ENCODE data around the gene GPC6.

GPC6 gene

DNA sequence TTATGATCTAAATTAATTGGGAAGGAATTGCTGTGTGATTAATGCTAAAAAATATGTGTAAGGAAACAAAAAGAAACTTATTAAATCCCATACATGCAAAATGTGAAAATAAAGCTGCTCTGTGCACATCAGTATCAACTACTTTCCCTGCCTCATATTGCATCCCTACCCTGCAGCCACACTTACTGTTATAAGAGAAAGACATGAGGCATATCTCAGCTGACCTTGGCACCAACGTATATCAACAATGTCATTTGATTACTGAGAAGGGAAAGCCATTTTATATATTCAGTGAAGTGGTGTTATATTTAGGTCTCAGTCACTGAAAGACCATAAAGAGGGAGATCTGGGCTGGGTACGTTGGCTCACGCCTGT is 585.1 kb downstream of the GPC6 start:
- Histone ChIP-seq H3K27ac (ENCODE audit: low read depth in 2 of 2, low read length in 2 of 2) (no peak overlapping the region), H3K4me3 (ENCODE audit: low read length in 2 of 2) (no peak overlapping the region), H3K9me3 (ENCODE audit: control insufficient read depth in 2 of 2, low read length in 2 of 2) (no peaks in the 10 kb centered on the region), H3K36me3 (ENCODE audit: control insufficient read depth in 2 of 2, insufficient read depth in 2 of 2, low read length in 2 of 2) (no peaks in the 10 kb centered on the region), H3K27me3 (ENCODE audit: control insufficient read depth in 2 of 2, insufficient read depth in 2 of 2, low read length in 2 of 2) (no peaks in the 10 kb centered on the region), H3K4me1 (ENCODE audit: control insufficient read depth in 2 of 2, insufficient read depth in 2 of 2, low read length in 2 of 2) (no peaks in the 10 kb centered on the region), H3K9ac (ENCODE audit: low read depth in 1 of 2, low read length in 2 of 2) (no peak overlapping the region)

DNA sequence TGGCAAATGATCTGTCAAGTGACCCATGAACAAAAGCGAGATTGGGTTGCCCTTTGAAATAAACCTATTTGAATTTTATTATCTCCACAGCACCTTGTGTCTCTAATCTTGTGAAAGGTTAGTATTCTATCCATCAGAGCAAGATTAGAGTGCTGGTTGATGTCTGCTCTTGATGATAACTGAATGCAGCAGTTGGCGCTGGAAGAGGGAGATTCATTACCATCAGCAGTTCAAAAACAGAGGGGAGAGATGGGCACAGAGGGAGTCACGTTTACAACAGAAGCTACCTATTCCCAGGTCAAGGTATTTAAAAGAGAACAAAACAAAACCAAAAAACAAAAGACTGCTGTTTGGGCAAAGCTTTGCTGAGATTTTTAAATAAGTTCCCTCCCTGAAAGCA is 588.1 kb downstream of the GPC6 start:
- Histone ChIP-seq H3K4me1 (ENCODE audit: control insufficient read depth in 2 of 2, insufficient read depth in 2 of 2, low read length in 2 of 2) (no peaks in the 10 kb centered on the region), H3K9me3 (ENCODE audit: control insufficient read depth in 2 of 2, low read length in 2 of 2) (no peaks in the 10 kb centered on the region), H3K4me3 (ENCODE audit: low read length in 2 of 2) (no peak overlapping the region), H3K27ac (ENCODE audit: low read depth in 2 of 2, low read length in 2 of 2) (no peak overlapping the region), H3K36me3 (ENCODE audit: control insufficient read depth in 2 of 2, insufficient read depth in 2 of 2, low read length in 2 of 2) (no peaks in the 10 kb centered on the region), H3K9ac (ENCODE audit: low read depth in 1 of 2, low read length in 2 of 2) (no peak overlapping the region), H3K27me3 (ENCODE audit: control insufficient read depth in 2 of 2, insufficient read depth in 2 of 2, low read length in 2 of 2) (no peaks in the 10 kb centered on the region)

DNA sequence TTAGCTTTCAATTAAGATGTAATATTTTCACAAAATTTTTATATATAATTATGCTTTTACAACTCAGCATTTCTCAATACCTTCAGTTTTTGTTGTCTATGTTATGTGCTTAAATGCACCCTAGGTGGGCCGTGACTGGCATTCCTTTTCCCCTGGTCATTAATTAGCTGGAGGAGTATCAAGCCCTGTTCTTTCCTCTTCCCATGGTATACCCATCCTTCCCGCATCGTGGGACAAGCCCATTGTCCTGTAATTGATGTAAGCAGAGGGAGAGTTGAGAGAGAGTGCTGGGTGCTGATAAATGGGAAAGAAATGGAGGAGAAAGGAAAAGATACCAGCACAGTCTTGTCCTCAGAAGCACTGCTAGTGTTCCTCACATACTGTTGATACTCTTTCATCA is 591.7 kb downstream of the GPC6 start:
- Histone ChIP-seq H3K27ac (ENCODE audit: low read depth in 2 of 2, low read length in 2 of 2) (no peak overlapping the region), H3K4me1 (ENCODE audit: control insufficient read depth in 2 of 2, insufficient read depth in 2 of 2, low read length in 2 of 2) (no peaks in the 10 kb centered on the region), H3K9me3 (ENCODE audit: control insufficient read depth in 2 of 2, low read length in 2 of 2) (no peaks in the 10 kb centered on the region), H3K4me3 (ENCODE audit: low read length in 2 of 2) (no peak overlapping the region), H3K36me3 (ENCODE audit: control insufficient read depth in 2 of 2, insufficient read depth in 2 of 2, low read length in 2 of 2) (no peaks in the 10 kb centered on the region), H3K9ac (ENCODE audit: low read depth in 1 of 2, low read length in 2 of 2) (no peak overlapping the region), H3K27me3 (ENCODE audit: control insufficient read depth in 2 of 2, insufficient read depth in 2 of 2, low read length in 2 of 2) (no peaks in the 10 kb centered on the region)

DNA sequence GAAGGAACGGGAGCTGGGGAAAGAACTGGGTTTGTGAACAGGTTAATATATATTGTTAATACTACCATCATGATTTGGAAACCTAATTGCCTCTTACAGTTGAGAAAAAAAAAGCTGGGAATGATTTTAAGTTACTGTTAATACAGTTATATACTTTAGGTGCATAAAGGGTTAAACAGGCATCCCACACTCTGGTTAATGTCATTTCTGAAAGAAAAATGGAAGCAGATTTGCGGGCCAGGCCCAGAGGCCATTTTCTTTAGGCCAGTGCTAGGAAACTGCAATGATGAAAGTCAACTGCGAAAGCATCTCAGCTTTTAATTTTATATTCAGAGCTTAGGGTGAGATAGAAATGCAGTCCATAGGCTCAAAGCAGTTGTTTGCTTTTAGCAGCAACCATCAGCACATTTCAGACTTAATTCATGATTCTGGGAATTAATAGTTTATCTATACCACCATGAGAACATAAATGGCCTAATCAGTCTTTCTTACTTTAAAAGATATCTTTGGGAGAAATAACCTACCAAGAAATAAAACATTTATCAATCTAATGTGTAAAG is 592.8 kb downstream of the GPC6 start:
- Histone ChIP-seq H3K4me1 (ENCODE audit: control insufficient read depth in 2 of 2, insufficient read depth in 2 of 2, low read length in 2 of 2) (no peaks in the 10 kb centered on the region), H3K9ac (ENCODE audit: low read depth in 1 of 2, low read length in 2 of 2) (no peak overlapping the region), H3K27me3 (ENCODE audit: control insufficient read depth in 2 of 2, insufficient read depth in 2 of 2, low read length in 2 of 2) (no peaks in the 10 kb centered on the region)

DNA sequence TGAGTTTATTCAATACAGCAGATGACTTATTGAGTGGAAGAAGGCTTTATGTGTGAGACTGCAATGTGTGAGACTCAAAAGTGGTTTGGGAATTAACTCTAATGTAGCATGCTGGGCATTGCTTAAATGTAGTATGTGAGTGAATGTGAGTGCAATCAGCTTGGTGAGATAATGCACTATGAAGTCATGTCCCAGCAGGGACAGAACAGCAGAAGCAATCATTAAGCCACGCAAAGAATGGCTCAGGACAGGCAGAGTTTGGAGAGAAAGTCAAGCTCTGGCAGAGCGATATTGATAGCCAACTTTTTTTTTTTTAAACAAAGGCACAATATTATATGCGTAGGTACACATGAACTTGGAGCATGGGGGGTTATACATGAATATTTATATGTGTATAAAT is 597.7 kb downstream of the GPC6 start:
- Histone ChIP-seq H3K36me3 (ENCODE audit: control insufficient read depth in 2 of 2, insufficient read depth in 2 of 2, low read length in 2 of 2) (no peaks in the 10 kb centered on the region), H3K9ac (ENCODE audit: low read depth in 1 of 2, low read length in 2 of 2) (no peak overlapping the region), H3K4me3 (ENCODE audit: low read length in 2 of 2) (no peak overlapping the region), H3K27ac (ENCODE audit: low read depth in 2 of 2, low read length in 2 of 2) (no peak overlapping the region), H3K9me3 (ENCODE audit: control insufficient read depth in 2 of 2, low read length in 2 of 2) (no peaks in the 10 kb centered on the region), H3K4me1 (ENCODE audit: control insufficient read depth in 2 of 2, insufficient read depth in 2 of 2, low read length in 2 of 2) (no peaks in the 10 kb centered on the region), H3K27me3 (ENCODE audit: control insufficient read depth in 2 of 2, insufficient read depth in 2 of 2, low read length in 2 of 2) (no peaks in the 10 kb centered on the region)

More for the DNA sequence above, 592.8 kb downstream of the GPC6 start:
- no peaks in the 10 kb centered on the region for H3K9me3 ChIP-seq (ENCODE audit: control insufficient read depth in 2 of 2, low read length in 2 of 2)
- H3K36me3 ChIP-seq (ENCODE audit: control insufficient read depth in 2 of 2, insufficient read depth in 2 of 2, low read length in 2 of 2), result no peaks in the 10 kb centered on the region
- no peak overlapping the region for H3K27ac ChIP-seq (ENCODE audit: low read depth in 2 of 2, low read length in 2 of 2)
- no peak overlapping the region for H3K4me3 ChIP-seq (ENCODE audit: low read length in 2 of 2)

DNA sequence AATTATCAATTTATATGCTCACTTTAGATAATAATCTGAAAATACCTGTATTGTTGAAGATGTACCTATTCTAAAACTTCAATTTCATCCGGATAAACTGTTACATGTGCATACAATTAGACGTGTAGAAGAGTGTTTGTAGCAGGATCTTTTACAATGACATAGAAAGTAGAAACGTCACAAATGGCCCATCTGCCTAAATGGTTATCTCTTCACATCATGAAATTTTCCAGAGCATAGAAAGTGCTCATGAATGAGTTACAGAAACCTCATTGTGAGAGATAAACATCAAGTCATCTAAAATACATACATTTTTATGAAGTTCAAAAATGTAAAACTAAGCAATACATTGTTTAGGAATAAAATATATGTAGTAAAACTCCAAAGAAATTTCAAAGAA is 607.4 kb downstream of the GPC6 start:
- H3K4me1 ChIP-seq (ENCODE audit: control insufficient read depth in 2 of 2, insufficient read depth in 2 of 2, low read length in 2 of 2), result no peaks in the 10 kb centered on the region
- H3K4me3 ChIP-seq (ENCODE audit: low read length in 2 of 2), result no peak overlapping the region
- no peaks in the 10 kb centered on the region for H3K9me3 ChIP-seq (ENCODE audit: control insufficient read depth in 2 of 2, low read length in 2 of 2)
- no peak overlapping the region for H3K27ac ChIP-seq (ENCODE audit: low read depth in 2 of 2, low read length in 2 of 2)
- no peaks in the 10 kb centered on the region for H3K36me3 ChIP-seq (ENCODE audit: control insufficient read depth in 2 of 2, insufficient read depth in 2 of 2, low read length in 2 of 2)
- H3K9ac ChIP-seq (ENCODE audit: low read depth in 1 of 2, low read length in 2 of 2), result no peak overlapping the region
- H3K27me3 ChIP-seq (ENCODE audit: control insufficient read depth in 2 of 2, insufficient read depth in 2 of 2, low read length in 2 of 2), result no peaks in the 10 kb centered on the region

DNA sequence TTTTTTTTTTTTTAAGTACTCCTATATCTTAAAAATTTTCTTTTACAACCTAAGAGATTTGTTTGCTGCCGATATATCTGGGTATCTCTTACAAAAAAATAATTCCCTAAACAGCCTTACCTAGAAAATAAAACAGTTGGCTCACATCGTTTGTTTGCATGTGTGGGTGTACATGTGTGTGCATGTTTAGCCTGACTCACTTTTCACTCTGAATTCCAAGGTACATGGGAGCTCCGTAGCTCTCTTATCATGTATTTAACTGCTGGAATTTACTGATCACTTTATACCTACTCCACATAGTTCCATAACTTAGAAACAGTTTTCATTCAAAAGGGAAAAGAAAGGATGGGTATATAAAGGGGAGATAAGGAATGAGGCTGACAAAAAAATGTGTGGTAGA is 616.5 kb downstream of the GPC6 start:
- no peaks in the 10 kb centered on the region for H3K9me3 ChIP-seq (ENCODE audit: control insufficient read depth in 2 of 2, low read length in 2 of 2)
- no peaks in the 10 kb centered on the region for H3K27me3 ChIP-seq (ENCODE audit: control insufficient read depth in 2 of 2, insufficient read depth in 2 of 2, low read length in 2 of 2)
- H3K4me1 ChIP-seq (ENCODE audit: control insufficient read depth in 2 of 2, insufficient read depth in 2 of 2, low read length in 2 of 2), result no peaks in the 10 kb centered on the region
- H3K9ac ChIP-seq (ENCODE audit: low read depth in 1 of 2, low read length in 2 of 2), result no peak overlapping the region
- no peak overlapping the region for H3K4me3 ChIP-seq (ENCODE audit: low read length in 2 of 2)
- H3K36me3 ChIP-seq (ENCODE audit: control insufficient read depth in 2 of 2, insufficient read depth in 2 of 2, low read length in 2 of 2), result no peaks in the 10 kb centered on the region
- no peak overlapping the region for H3K27ac ChIP-seq (ENCODE audit: low read depth in 2 of 2, low read length in 2 of 2)

DNA sequence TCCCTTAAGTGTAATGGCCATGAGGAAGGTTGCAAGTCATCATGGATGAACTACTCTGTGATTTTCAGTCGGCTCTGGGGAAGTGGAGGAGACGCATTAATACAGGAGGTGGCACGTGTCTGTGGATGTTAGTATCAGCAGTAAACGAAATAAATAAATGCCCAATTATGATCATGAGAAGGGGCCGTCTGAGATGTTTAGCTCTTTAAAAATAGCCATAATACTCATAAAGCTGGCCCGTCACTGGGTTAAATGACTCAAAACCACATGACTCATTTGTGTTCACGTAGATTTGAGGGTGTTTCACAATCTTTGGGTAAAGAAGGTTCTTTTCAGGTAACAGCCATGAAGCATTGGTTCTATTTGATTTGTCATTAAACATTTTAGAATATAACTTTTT is 620.6 kb downstream of the GPC6 start:
- no peaks in the 10 kb centered on the region for H3K27me3 ChIP-seq (ENCODE audit: control insufficient read depth in 2 of 2, insufficient read depth in 2 of 2, low read length in 2 of 2)
- H3K9me3 ChIP-seq (ENCODE audit: control insufficient read depth in 2 of 2, low read length in 2 of 2), result no peaks in the 10 kb centered on the region
- H3K9ac ChIP-seq (ENCODE audit: low read depth in 1 of 2, low read length in 2 of 2), result no peak overlapping the region
- no peaks in the 10 kb centered on the region for H3K36me3 ChIP-seq (ENCODE audit: control insufficient read depth in 2 of 2, insufficient read depth in 2 of 2, low read length in 2 of 2)
- no peak overlapping the region for H3K4me3 ChIP-seq (ENCODE audit: low read length in 2 of 2)
- H3K27ac ChIP-seq (ENCODE audit: low read depth in 2 of 2, low read length in 2 of 2), result no peak overlapping the region
- no peaks in the 10 kb centered on the region for H3K4me1 ChIP-seq (ENCODE audit: control insufficient read depth in 2 of 2, insufficient read depth in 2 of 2, low read length in 2 of 2)

DNA sequence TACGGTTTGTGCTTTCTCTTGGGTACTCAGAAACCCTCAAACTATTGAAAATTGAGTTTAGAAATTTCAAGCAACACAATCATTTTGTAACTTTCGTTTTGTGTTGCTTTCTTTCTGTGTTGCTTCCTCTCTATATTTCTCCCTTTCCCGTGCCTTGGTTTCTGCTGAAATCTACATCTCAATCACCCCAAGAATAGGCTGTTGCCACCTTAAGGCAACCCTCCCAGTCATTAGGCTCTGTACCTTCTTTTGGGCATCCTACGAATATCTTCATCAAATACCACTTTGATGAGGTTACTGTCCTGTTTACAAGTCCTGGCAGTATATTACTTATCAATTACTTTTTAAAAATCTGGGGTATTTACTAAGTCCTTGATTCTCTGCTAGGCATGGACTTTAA is 621.6 kb downstream of the GPC6 start:
- no peaks in the 10 kb centered on the region for H3K36me3 ChIP-seq (ENCODE audit: control insufficient read depth in 2 of 2, insufficient read depth in 2 of 2, low read length in 2 of 2)
- no peaks in the 10 kb centered on the region for H3K9me3 ChIP-seq (ENCODE audit: control insufficient read depth in 2 of 2, low read length in 2 of 2)
- H3K4me3 ChIP-seq (ENCODE audit: low read length in 2 of 2), result no peak overlapping the region
- H3K27ac ChIP-seq (ENCODE audit: low read depth in 2 of 2, low read length in 2 of 2), result no peak overlapping the region
- H3K9ac ChIP-seq (ENCODE audit: low read depth in 1 of 2, low read length in 2 of 2), result no peak overlapping the region
- no peaks in the 10 kb centered on the region for H3K4me1 ChIP-seq (ENCODE audit: control insufficient read depth in 2 of 2, insufficient read depth in 2 of 2, low read length in 2 of 2)
- H3K27me3 ChIP-seq (ENCODE audit: control insufficient read depth in 2 of 2, insufficient read depth in 2 of 2, low read length in 2 of 2), result no peaks in the 10 kb centered on the region

DNA sequence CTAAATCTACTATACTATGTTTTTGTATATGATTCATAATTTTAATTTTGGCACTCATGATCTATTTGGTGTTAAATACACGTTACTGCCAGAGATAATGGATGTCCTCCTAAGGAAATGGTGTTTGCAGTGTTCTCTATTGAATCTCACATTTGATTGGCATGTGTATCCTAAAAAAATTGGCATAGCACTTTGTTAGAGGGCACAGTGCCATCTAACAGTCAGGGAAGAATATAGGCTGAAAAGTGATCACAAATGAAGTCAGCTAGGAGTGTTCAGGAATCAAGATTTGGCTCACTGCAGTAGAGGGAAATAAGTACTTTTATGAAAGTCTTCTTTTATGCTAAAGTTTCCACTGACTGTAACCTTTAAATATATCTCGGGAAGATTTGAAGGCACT is 624.6 kb downstream of the GPC6 start:
- Histone ChIP-seq H3K36me3 (ENCODE audit: control insufficient read depth in 2 of 2, insufficient read depth in 2 of 2, low read length in 2 of 2) (no peaks in the 10 kb centered on the region), H3K27me3 (ENCODE audit: control insufficient read depth in 2 of 2, insufficient read depth in 2 of 2, low read length in 2 of 2) (no peaks in the 10 kb centered on the region), H3K27ac (ENCODE audit: low read depth in 2 of 2, low read length in 2 of 2) (no peak overlapping the region), H3K4me3 (ENCODE audit: low read length in 2 of 2) (no peak overlapping the region), H3K9me3 (ENCODE audit: control insufficient read depth in 2 of 2, low read length in 2 of 2) (no peaks in the 10 kb centered on the region), H3K9ac (ENCODE audit: low read depth in 1 of 2, low read length in 2 of 2) (no peak overlapping the region), H3K4me1 (ENCODE audit: control insufficient read depth in 2 of 2, insufficient read depth in 2 of 2, low read length in 2 of 2) (no peaks in the 10 kb centered on the region)

DNA sequence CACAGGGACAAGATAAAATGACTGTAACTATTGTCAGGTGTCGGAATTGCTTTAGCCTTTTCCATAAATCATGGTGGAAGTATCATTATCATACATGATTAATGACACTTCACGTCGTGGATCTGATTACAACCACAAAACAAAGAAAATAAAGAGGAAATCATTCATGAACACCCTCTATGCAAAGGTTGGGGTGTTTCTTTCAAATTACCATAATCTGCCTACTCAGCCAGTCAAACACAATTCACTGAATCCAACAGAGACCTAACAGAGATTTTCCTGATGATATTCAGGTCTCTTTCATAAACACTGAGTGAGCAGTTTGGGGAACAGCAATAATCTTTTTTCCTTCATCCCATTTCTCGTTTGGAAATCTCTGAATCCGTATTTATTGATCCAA is 627.3 kb downstream of the GPC6 start:
- Histone ChIP-seq H3K36me3 (ENCODE audit: control insufficient read depth in 2 of 2, insufficient read depth in 2 of 2, low read length in 2 of 2) (no peaks in the 10 kb centered on the region), H3K9me3 (ENCODE audit: control insufficient read depth in 2 of 2, low read length in 2 of 2) (no peaks in the 10 kb centered on the region), H3K27ac (ENCODE audit: low read depth in 2 of 2, low read length in 2 of 2) (no peak overlapping the region), H3K4me3 (ENCODE audit: low read length in 2 of 2) (no peak overlapping the region), H3K4me1 (ENCODE audit: control insufficient read depth in 2 of 2, insufficient read depth in 2 of 2, low read length in 2 of 2) (no peaks in the 10 kb centered on the region), H3K9ac (ENCODE audit: low read depth in 1 of 2, low read length in 2 of 2) (no peak overlapping the region), H3K27me3 (ENCODE audit: control insufficient read depth in 2 of 2, insufficient read depth in 2 of 2, low read length in 2 of 2) (no peaks in the 10 kb centered on the region)
